Dermis microvascular lymphatic vessel endothelial cell (primary cell): ENCODE measurements around the gene ADAMTS6. TPM values are rescaled to one million over a fixed set of nuclear protein-coding genes. Genes with fewer than 3 reads are reported as not detected.

Source experiments
- DNase-seq, 2 donors: peaks; one replicate each; pipeline versions ENCODE4 v3.0.0 to v3.0.0-alpha.2; 2010; ENCODE audit warnings: low read depth in 2 of 2
- total RNA-seq: library from RNA; depleted of rRNA; stranded (reverse); fragments of >200 nt; gene quantifications from 2 replicates; pipeline ENCODE4 v1.2.1, GENCODE V29; 2014

ADAMTS6 gene
- total RNA-seq, 1 donor from 2014 or later: 40.7 TPM

DNA sequence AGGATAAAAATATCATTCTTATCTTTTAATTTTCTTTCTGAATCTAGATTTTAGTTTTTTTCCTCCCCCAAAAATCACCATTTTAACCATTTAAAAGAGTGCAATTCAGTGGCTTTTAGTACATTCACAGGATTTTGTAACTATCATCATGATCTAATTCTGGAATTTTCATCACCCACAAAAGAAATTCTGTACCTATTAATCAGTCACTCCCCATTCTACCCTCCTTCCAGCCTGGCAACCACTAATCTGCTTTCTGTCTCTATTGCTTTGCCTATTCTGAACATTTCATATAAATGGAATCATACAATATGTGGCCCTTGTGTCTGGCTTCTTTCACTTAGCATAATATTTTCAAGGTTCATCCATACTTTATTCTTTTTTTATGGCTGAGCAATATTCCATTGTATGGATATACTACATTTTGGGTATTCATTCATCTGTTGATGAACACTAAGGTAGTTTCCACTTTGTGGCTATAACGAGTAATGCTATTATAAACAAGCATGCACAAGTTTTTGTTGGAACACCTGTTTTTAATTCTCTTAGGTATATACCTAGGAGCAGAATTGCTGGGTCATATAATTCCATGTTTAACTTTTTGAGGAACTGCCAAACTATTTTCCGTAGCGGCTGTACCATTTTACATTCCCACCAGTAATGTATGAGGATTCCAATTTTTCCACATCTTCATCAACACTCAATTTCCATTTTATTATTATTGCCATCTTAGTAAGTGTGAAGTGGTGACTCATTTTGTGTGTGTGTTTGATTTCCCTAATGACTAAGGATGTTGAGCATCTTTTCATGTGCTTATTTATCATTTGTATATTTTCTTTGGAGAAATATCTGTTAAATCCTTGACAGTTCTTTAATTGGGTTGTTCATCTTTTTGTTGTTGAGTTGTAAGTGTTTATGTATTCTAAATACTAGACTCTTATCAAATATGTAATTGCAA is 372.7 kb downstream of the ADAMTS6 start:
- no peak for DNase-seq

DNA sequence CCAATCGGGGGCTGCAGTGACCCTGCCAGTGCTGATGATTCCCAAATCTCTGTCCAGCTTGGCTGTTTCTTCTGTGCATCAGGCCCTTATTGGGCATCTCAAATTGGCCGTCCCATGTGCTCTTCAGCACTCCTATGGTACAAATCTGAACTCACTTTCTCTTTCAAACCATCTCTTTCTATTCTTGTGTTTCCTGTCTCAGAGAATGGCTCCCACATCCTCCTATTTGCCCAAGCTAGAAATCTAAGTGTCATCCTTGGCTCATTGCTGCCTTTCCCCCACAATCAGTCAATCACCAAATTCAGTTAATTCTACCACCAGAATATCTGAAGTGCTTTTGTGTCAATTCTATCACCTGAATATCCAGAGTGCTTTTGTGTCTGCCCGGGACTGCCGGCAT is 376.4 kb downstream of the ADAMTS6 start:
- DNase-seq: no peak

DNA sequence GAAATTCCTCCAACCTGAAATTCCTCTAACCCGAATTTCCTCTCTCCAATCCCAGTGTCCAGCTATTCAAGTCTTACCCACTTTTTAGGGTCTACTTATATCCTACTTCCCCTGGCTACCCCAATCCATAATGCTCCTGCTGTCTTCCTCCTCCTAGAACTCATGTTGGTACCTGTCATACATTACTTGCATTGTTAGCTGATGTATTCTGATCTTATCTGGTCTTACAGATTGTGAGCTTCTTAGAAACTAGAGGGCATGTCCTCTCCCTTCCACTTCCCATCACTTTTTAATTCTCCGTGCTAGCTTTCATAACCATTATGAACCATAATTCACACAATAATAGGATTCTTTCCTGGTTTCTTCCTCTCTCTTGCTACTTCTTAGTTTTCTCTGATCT is 376.9 kb downstream of the ADAMTS6 start:
- no peak for DNase-seq

DNA sequence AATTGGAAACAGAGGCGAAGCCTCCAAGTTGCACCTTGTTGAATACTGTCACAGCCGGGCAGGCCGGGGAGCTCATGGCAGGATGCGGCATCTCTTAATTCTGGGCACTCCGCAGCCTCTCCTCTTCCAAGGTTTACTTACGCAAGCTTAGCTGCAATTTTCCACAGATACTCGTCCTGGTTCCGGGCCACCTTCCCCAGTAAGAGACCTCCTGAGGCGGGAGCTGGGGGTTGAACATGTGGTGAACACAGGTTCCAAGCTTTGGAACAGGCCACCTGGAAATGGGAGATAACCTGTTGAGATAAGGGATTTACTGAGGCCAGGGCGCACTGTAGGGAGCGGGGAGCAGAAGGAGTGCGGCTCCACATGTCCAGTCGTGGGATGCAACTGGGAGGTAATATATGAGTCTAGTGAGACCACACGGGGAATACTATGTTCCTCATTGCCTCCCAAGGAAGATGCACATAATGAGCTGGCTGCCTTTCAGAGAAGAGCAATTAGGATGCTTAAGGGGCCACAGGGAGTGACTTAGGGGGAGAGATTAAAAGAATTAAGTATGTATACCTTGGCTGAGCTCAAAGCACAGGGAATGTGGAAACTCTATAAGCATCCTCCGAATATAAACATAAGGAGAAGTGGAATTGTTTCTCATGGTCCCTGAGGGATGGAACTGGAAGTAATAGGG is 377.8 kb downstream of the ADAMTS6 start:
- no peak for DNase-seq

DNA sequence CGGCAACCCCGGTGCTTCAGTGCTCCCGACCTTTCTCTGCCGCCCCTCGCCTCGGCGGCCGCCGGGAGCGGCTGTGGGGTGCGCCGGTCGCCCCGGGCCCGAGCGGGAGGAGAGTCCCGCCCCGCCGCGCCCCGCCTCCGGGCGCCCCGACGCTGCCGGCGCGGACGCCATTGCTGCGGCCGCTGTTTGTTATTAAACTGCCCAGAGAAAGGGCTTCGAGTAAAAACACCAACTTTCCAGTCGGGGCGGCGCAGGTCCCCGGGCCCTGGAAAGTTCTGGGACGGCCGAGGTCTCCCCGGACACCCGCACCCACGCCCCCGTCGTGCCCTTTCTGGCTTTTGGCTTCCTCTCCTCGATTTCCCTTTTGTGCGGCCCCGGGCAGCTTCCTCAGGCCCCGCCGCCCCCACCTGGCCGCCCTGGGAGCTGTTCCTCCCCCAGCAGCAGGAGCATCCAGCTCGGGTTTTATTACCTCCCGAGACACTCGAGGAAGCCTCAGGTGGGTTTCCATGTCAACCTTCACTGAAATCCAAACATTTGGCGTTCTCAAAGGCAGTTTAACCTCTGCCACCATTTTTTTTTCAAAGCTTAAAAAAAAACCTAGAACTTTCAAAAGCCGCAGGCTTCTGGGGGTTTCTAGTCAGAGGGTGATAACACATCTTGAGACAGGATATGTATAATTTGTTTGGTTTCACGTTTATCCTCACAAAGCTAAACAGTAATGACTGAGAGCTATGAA is 378.6 kb downstream of the ADAMTS6 start:
- peak; percentile 54 to 76 for DNase-seq

DNA sequence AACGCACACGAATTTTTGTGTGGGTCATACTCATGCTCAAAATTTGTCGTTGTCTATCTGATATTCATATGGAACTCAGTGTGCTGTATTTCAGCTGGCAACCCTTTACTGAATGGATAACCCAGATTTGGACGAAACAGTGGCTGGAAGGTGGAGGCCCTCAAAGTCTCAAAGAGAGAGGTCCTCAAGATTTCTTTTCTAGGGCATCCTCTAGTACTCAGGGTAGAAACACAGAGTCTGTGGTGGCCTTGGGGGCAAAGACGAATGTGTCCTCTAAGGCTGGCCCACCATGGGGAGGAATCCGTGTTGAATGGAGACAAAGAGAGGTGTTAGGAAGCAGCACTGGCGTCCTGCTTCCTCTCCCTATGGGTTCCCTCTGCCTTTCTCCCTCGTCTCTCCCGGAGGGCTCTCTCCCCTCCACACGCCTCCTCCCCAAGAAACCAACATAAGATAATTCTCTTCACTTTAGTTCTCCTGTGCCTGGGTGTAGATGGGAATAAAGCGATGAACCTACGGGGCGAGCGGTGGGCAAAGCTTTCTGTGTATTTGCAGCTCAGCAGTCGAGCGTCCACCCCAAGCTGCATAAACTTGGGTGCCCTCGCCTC is 379.2 kb downstream of the ADAMTS6 start:
- DNase-seq: peak; percentile 16 to 40

DNA sequence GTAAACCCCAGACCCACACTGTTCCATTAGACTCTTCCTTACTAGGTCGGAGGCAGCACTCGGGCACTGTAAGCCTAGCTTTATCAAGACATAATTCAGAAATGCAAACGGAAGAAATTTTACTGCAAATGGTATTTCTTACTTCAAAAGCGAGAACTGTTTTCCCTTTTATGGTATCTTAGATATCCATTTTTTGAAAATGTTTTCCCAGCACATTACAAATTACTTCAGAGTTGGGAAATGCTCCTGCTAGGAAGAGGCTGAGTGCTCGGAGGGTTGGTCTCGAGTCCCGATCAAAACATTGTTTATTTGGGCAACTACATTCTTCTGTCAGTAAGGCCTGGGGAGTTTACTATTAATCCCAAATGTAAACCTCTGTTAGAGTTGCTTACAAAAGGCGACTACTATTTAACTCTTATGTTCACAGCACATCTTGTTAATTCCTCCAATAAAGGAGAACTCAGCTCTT is 380.1 kb downstream of the ADAMTS6 start:
- no peak for DNase-seq

DNA sequence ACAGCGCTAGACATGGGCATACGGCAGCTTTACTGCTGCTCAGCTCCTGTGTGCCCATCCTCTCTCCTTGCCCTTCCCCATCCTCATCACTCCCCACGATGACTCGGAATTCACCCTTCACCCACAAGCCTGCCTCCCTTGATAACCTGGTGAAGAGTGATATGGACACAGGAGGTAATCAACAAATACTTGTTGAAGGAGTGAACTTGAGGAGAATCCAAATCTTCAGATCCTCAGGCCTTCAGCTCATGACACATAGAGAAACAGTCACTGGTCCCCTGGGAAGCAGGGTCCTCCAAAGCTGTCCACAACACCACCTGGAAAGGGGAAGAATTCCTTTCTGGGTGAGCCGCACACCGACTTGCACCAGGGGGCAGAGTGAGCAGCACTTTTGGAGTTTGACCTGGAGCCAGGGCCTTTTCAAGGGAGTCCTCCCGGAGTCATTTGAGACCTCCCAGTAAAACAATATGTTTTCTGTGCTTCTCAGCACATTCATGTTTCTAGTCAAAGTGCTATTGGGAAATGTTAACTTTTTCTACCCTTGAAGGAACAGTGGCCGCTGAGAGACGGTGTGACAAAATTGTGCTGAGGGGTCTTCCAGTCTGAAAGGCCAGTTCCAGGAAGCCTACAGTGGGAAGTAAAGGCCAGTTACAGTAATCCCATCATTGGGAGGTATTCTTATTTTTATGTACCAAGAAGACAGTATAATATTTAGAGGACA is 380.6 kb downstream of the ADAMTS6 start:
- DNase-seq: peak; percentile 58 to 73

Other genes starting within 250 kb of the ADAMTS6 start
- gene CENPK, start 81.2 kb upstream of the ADAMTS6 start, total RNA-seq: 6.3 and 10.4 TPM in 2 replicates
- gene PPWD1, start 81.4 kb upstream of the ADAMTS6 start, total RNA-seq: 28.3 and 30.0 TPM in 2 replicates
- 20.7 and 23.8 TPM in 2 replicates for gene TRIM23, start 142.4 kb upstream of the ADAMTS6 start, total RNA-seq
- gene SHLD3, start 143.1 kb upstream of the ADAMTS6 start, total RNA-seq: 2.7 TPM in 2 replicates
- gene TRAPPC13, start 143.1 kb upstream of the ADAMTS6 start, total RNA-seq: 21.1 and 23.9 TPM in 2 replicates
- 7.0 and 10.3 TPM in 2 replicates for gene SGTB, start 240.2 kb upstream of the ADAMTS6 start, total RNA-seq
- 28.7 and 33.9 TPM in 2 replicates for gene NLN, start 240.3 kb upstream of the ADAMTS6 start, total RNA-seq